SU-DHL-6 (cell line): Measurements from ENCODE around the gene DKKL1.

Source experiments
- H2AFZ ChIP-seq: fragments of 200-600 bp; sonication (generic); 2 replicates; pipeline ENCODE4 v1.6.1; 2014; ENCODE audit warnings: low read depth, mild to moderate bottlenecking, moderate library complexity, mixed read lengths, antibody characterized with exemption, low read length; ENCODE audit not compliant: severe bottlenecking
- H3F3A ChIP-seq: fragments of 200-600 bp; shearing (Covaris generic); 2 replicates; pipeline ENCODE4 v1.6.0; 2016; ENCODE audit warnings: antibody characterized with exemption, mild to moderate bottlenecking; ENCODE audit not compliant: insufficient read depth
- H3K27ac ChIP-seq: fragments of 200-600 bp; sonication (generic); 2 replicates; pipeline ENCODE4 v1.5.1; 2016; ENCODE audit warnings: low read depth, mild to moderate bottlenecking, low read length, moderate library complexity, mixed read lengths
- H3K27me3 ChIP-seq: fragments of 200-600 bp; sonication (generic), shearing (Covaris generic); 2 replicates; pipeline ENCODE4 v1.6.0; 2014; ENCODE audit warnings: mild to moderate bottlenecking, low read length
- H3K36me3 ChIP-seq: fragments of 200-600 bp; sonication (generic); 2 replicates; pipeline ENCODE4 v1.6.1; 2014; ENCODE audit warnings: mild to moderate bottlenecking, low read length, mixed read lengths
- H3K4me2 ChIP-seq: fragments of 300-600, 200-600 bp; shearing (Covaris generic), sonication (generic); 2 replicates; pipeline ENCODE4 v1.6.0; 2014; ENCODE audit warnings: low read length, low read depth, mild to moderate bottlenecking; ENCODE audit not compliant: poor library complexity, severe bottlenecking
- H3K4me3 ChIP-seq: fragments of 200-600 bp; sonication (generic); 2 replicates; pipeline ENCODE4 v1.5.1; 2014; ENCODE audit warnings: antibody characterized with exemption, low read length, mild to moderate bottlenecking, mixed read lengths; ENCODE audit not compliant: insufficient read depth, poor library complexity, severe bottlenecking
- H3K79me2 ChIP-seq: fragments of 200-600 bp; sonication (generic); 2 replicates; pipeline ENCODE4 v1.6.1; 2014; ENCODE audit warnings: mild to moderate bottlenecking, low read length, moderate library complexity; ENCODE audit not compliant: insufficient read depth
- H3K9ac ChIP-seq: fragments of 200-600 bp; sonication (generic); 2 replicates; pipeline ENCODE4 v1.7.0; 2014; ENCODE audit warnings: mild to moderate bottlenecking, low read length
- H3K9me2 ChIP-seq: fragments of 200-600 bp; sonication (generic); replicated peaks from 2 replicates; pipeline ENCODE4 v1.6.1; 2014; ENCODE audit warnings: low read length; ENCODE audit not compliant: insufficient read depth
- H3K9me3 ChIP-seq: fragments of 200-600 bp; sonication (generic); 2 replicates; pipeline ENCODE4 v1.6.1; 2014; ENCODE audit warnings: low read length, mixed read lengths; ENCODE audit not compliant: insufficient read depth
- H4K20me1 ChIP-seq: fragments of 200-600 bp; sonication (generic); 2 replicates; pipeline ENCODE4 v1.6.1; 2014; ENCODE audit warnings: low read depth, mild to moderate bottlenecking, antibody characterized with exemption, low read length, moderate library complexity, mixed read lengths
- EZH2phosphoT487 ChIP-seq: fragments of 200-600 bp; sonication (generic), shearing (Covaris generic); conservative IDR thresholded peaks from 2 replicates; pipeline ENCODE4 v1.6.1; 2018; ENCODE audit warnings: mild to moderate bottlenecking, antibody characterized with exemption, low read length, moderate library complexity, mixed read lengths
- TF ChIP-seq, protein P1 (sequence below): fragments of 200-600 bp; sonication (generic); IDR thresholded peaks from one replicate; pipeline ENCODE4 v1.5.1; 2017; ENCODE audit warnings: antibody characterized with exemption, mild to moderate bottlenecking, low read length, moderate library complexity; ENCODE audit not compliant: insufficient read depth, poor library complexity, severe bottlenecking

DKKL1 gene

DNA sequence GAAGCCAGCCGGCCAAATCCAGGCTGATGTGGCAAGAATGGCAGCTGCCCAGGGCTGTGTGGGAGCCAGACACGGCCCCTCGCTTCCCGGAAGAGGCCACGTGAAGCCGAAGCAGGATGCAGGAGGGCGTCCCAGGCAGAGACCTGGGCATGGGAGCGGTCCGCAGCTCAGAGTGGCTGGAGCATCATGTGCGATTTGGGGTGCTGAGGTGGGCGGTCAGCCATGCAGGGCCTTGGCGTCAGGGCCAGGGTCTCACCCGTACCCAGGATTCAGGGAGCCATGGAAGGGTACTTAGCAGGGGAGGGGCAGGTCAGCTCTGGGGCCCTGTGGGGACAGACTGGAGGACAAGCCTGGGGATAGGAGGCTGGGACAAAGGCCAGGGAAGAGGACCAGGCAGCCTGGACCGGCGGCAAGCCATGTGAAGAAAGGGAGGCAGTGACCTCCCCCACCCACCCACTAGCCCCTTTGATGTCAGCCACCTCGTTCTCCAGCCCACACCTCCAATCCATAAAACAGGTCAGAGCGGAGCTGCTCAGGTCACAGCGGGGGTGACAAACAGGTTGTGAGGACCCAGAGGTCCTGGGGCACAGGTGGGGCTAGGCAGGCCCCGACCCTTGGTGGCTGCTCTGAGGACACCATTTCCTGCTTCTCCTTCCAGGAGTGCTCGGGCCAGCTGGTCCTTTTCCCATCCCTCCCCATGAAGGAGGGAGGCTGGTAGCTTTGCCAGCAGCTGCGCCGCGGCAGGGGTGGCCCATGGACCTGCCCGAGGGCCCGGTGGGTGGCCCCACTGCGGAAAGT, 26.7 kb downstream of the DKKL1 start:
- H3K4me3 ChIP-seq = no peak overlapping the region
- no peak overlapping the region for H2AFZ ChIP-seq
- no peak overlapping the region for H3K4me2 ChIP-seq
- no peaks in the 10 kb centered on the region for H3K9me3 ChIP-seq
- TF ChIP-seq EZH2phosphoT487 = no peak
- TF ChIP-seq, protein P1, sequence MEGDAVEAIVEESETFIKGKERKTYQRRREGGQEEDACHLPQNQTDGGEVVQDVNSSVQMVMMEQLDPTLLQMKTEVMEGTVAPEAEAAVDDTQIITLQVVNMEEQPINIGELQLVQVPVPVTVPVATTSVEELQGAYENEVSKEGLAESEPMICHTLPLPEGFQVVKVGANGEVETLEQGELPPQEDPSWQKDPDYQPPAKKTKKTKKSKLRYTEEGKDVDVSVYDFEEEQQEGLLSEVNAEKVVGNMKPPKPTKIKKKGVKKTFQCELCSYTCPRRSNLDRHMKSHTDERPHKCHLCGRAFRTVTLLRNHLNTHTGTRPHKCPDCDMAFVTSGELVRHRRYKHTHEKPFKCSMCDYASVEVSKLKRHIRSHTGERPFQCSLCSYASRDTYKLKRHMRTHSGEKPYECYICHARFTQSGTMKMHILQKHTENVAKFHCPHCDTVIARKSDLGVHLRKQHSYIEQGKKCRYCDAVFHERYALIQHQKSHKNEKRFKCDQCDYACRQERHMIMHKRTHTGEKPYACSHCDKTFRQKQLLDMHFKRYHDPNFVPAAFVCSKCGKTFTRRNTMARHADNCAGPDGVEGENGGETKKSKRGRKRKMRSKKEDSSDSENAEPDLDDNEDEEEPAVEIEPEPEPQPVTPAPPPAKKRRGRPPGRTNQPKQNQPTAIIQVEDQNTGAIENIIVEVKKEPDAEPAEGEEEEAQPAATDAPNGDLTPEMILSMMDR = no peak
- H4K20me1 ChIP-seq = no peaks in the 10 kb centered on the region
- H3K79me2 ChIP-seq = no peaks in the 10 kb centered on the region
- H3K27ac ChIP-seq = no peak overlapping the region
- no peaks in the 10 kb centered on the region for H3K27me3 ChIP-seq
- no peak overlapping the region for H3K9ac ChIP-seq
- H3K9me2 ChIP-seq = no peaks in the 10 kb centered on the region
- H3F3A ChIP-seq = peaks cover 4% of the 10 kb centered on the region; the same call in 1 of the 2 replicates
- H3K36me3 ChIP-seq = no peaks in the 10 kb centered on the region

GRCh38 chr19:49390929-49391359, 27.3 kb downstream of the DKKL1 start:
- H3K4me2 ChIP-seq = no peak overlapping the region
- no peaks in the 10 kb centered on the region for H3K27me3 ChIP-seq
- no peaks in the 10 kb centered on the region for H3K9me2 ChIP-seq
- H3K27ac ChIP-seq = no peak overlapping the region
- H3K79me2 ChIP-seq = no peaks in the 10 kb centered on the region
- H4K20me1 ChIP-seq = no peaks in the 10 kb centered on the region
- no peak overlapping the region for H3K4me3 ChIP-seq
- peaks cover 4% of the 10 kb centered on the region; the same call in 1 of the 2 replicates for H3F3A ChIP-seq
- H3K9me3 ChIP-seq = no peaks in the 10 kb centered on the region
- no peak for TF ChIP-seq EZH2phosphoT487
- TF ChIP-seq, protein P1 = no peak
- H3K36me3 ChIP-seq = no peaks in the 10 kb centered on the region
- no peak overlapping the region for H3K9ac ChIP-seq
- H2AFZ ChIP-seq = no peak overlapping the region

- H3K4me2 ChIP-seq = no peak overlapping the region
Observed at GRCh38 chr19:49391581-49392399, 28.1 kb downstream of the DKKL1 start.

More at GRCh38 chr19:49391581-49392399, 28.1 kb downstream of the DKKL1 start:
- Histone ChIP-seq H3K4me3 (no peak overlapping the region), H3K27ac (no peak overlapping the region), H3K9ac (no peak overlapping the region), H3K36me3 (no peaks in the 10 kb centered on the region), H3K27me3 (no peaks in the 10 kb centered on the region), H2AFZ (no peak overlapping the region), H3K9me3 (no peaks in the 10 kb centered on the region), H3K79me2 (no peaks in the 10 kb centered on the region), H4K20me1 (no peaks in the 10 kb centered on the region), H3K9me2 (no peaks in the 10 kb centered on the region), H3F3A (peaks cover 4% of the 10 kb centered on the region; the same call in 1 of the 2 replicates)
- no peak for TF ChIP-seq EZH2phosphoT487
- TF ChIP-seq, protein P1 = peak; percentile 88
